Spinal cord (tissue), 10 donors: ENCODE data around the gene THOC5. TPM values are rescaled to one million over a fixed set of nuclear protein-coding genes. Genes with fewer than 3 reads are reported as not detected.
"Not testable (repeated sequence)": the region's sequence is repeated elsewhere in the genome, so short reads cannot be mapped to it uniquely, and the experiment has no call there.

Experiments used
- DNase-seq, 6 donors: peaks; one replicate each; pipeline versions ENCODE4 v3.0.0 to v3.0.0-alpha.2; 2013 to 2015; ENCODE audit warnings: low spot score in 6 of 6, low read depth in 4 of 6
- H3K27ac ChIP-seq: one replicate; pipeline ENCODE4 v1.5.1; 2013; ENCODE audit warnings: low read depth, low read length, control low read depth
- H3K27me3 ChIP-seq: one replicate; pipeline ENCODE4 v1.6.1; 2013; ENCODE audit warnings: low read length; ENCODE audit not compliant: control insufficient read depth, insufficient read depth
- H3K36me3 ChIP-seq: one replicate; pipeline ENCODE4 v1.6.1; 2013; ENCODE audit warnings: low read length; ENCODE audit not compliant: control insufficient read depth, insufficient read depth
- H3K4me1 ChIP-seq: one replicate; pipeline ENCODE4 v1.6.1; 2013; ENCODE audit warnings: low read length; ENCODE audit not compliant: control insufficient read depth, insufficient read depth
- H3K4me3 ChIP-seq: one replicate; pipeline ENCODE4 v1.5.1; 2013; ENCODE audit warnings: low read depth, low read length, control low read depth
- H3K9me3 ChIP-seq: one replicate; pipeline ENCODE4 v1.6.1; 2013; ENCODE audit warnings: low read length; ENCODE audit not compliant: control insufficient read depth, insufficient read depth
- WGBS: methylation state at CpG from one replicate; pipeline ENCODE4 v1.1.5; 2013; ENCODE audit warnings: missing lambda C conversion rate; ENCODE audit not compliant: insufficient coverage; 5-methylcytosine and 5-hydroxymethylcytosine counted together
- long read RNA-seq, 4 donors: transcript quantifications; one replicate each; lab custom pipeline, GENCODE V29; 2026
- polyA plus RNA-seq, 2 donors: library from polyadenylated mRNA; unstranded; fragments of 120-200 nt; gene quantifications; one replicate each; pipeline ENCODE4 v1.2.1, GENCODE V29; 2013; ENCODE audit not compliant: insufficient read length in 2 of 2
- total RNA-seq, 2 donors: library from RNA; depleted of rRNA in 1 of 2; stranded (reverse); fragments of 120-200 nt in 1 of 2; fragments of >200 nt in 1 of 2; gene quantifications; one replicate each; pipeline versions ENCODE4 v1.2.3 to v1.2.4, GENCODE V29; 2013 to 2014
- donor health status: healthy.

Gene THOC5
- total RNA-seq, result 10 to 100 TPM; 30.5 to 34.2 TPM
- polyA plus RNA-seq, result 10 to 100 TPM; 19.0 to 34.4 TPM
- long read RNA-seq, donor 1, full-length matches to known transcripts, result 5 of 5 reads
- long read RNA-seq, donor 1, partial matches to known transcripts, result 0 of 5 reads
- long read RNA-seq, donor 1, other reads (novel, unspliced or antisense), result 0 of 5 reads
- long read RNA-seq, donor 2, partial matches to known transcripts, result 0 of 2 reads
- long read RNA-seq, donor 2, other reads (novel, unspliced or antisense), result 0 of 2 reads
- long read RNA-seq, donor 3, full-length matches to known transcripts, result 1 of 1 reads
- long read RNA-seq, donor 3, partial matches to known transcripts, result 0 of 1 reads
- long read RNA-seq, donor 3, other reads (novel, unspliced or antisense), result 0 of 1 reads
- long read RNA-seq, donor 4, full-length matches to known transcripts, result 8 of 8 reads
- long read RNA-seq, donor 4, partial matches to known transcripts, result 0 of 8 reads
- long read RNA-seq, donor 4, other reads (novel, unspliced or antisense), result 0 of 8 reads

DNA sequence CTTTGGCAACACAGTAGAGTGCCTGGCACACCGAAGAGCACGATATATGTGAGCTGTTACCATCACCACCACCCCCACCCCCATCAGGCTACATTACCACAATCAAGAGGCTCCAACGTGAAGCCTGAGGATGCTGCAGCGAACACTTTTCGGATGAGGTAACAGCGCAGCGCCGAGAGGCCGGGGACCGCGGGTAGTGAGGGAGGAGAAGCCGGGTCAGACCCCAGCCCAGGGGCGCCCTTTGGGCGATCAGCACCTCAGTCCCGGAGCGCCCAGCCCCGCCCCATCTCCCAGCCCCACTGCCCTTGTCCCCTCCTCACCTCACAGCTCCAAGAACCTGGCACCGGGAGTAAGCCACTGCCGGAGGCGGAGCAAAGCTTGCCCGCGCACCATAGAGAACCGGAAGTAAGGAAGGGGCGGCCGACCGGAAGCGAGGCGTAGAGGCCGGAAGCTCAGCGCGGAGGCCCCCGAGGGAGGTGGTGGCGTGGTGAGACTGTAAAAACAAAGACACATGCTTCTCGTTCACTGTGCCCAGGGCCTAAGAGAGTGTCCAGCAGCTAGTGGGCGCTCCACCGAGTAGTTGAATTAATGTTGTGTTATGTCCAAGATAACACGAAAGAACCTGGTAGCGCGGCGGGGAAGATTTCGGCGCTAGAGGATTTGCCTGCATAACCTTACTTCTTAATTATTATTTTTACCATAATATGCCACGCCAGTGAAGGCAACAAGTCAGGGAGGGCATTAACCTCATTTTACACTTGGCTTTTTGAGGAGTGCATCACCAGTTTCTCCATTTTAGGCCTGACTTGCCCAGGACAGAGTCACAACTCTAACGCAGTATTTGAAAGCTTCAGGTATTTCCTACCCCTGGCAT lies at the start of gene THOC5:
TSS of gene THOC5 (minus strand) at position 407 of the 874 bp plus-strand sequence. CDS start 4,610 bp downstream, outside the sequence.
- no peaks in the 10 kb centered on the region for H3K9me3 ChIP-seq
- peak within 1 kb of the TSS; percentile 77 for H3K4me3 ChIP-seq
- peaks cover 10% of the 10 kb centered on the region for H3K4me1 ChIP-seq
- peaks cover 44% of the 10 kb centered on the region for H3K36me3 ChIP-seq
- H3K27ac ChIP-seq, result peak within 1 kb of the TSS; percentile 88
- no peaks in the 10 kb centered on the region for H3K27me3 ChIP-seq
- WGBS, result under 1% methylated on average over 34 of the region's 44 CpGs
- DNase-seq, result peak; percentile 81 to 99 (median 92)

DNA sequence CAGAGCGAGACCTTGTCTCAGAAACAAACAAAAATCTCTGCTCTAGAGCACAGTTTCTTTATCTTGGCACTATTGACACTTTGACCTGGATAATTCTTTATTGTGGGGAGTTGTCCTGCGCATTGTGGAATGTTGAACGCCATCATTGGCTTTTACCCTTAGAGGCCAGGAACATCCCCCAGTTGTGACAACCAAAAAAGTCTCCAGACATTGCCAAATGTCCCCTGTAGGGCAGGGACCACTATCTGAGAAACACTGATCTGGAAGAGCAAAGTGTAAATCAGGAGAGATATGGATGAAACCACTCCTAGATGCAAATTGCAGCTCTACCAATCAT lies 45.1 kb upstream of the THOC5 start:
- no peak overlapping the region for H3K27ac ChIP-seq
- WGBS, result no CpG with 5 or more reads among the region's 3 CpGs
- no peak for DNase-seq

DNA sequence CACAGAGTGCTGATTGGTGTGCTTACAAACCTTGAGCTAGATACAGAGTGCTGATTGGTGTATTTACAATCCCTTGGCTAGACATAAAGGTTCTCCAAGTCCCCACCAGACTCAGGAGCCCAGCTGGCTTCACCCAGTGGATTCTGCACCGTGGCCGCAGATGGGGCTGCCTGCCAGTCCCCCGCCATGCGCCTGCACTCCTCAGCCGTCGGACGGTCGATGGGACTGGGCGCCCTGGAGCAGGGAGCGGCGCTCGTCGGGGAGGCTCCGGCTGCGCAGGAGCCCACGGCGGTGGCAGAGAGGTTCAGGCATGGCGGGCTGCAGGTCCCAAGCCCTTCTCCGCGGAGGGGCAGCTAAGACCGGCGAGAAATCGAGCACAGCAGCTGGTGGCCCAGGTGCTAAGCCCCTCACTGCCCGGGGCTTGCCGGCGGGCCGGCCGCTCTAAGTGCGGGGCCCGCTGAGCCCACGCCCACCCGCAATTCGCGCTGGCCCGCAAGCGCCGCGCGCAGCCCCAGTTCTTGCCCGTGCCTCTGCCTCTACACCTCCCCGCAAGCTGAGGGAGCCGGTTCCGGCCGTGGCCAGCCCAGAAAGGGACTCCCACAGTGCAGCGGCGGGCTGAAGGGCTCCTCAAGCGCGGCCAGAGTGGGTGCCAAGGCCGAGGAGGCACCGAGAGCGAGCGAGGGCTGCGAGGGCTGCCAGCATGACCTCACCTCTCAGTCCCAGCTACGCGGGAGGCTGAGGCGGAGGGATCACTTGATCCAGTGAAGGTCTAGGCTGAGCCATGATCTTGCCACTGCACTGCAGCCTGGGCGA lies 44.5 kb upstream of the THOC5 start:
- WGBS, result 83% methylated on average over 56 of the region's 57 CpGs
- H3K4me3 ChIP-seq, H3K36me3 ChIP-seq: not testable (repeated sequence)

More for the DNA sequence above, 45.1 kb upstream of the THOC5 start:
- H3K9me3 ChIP-seq, result no peaks in the 10 kb centered on the region
- H3K27me3 ChIP-seq, result no peaks in the 10 kb centered on the region
- peaks cover 6% of the 10 kb centered on the region for H3K4me1 ChIP-seq
- H3K36me3 ChIP-seq, result no peaks in the 10 kb centered on the region
- no peak overlapping the region for H3K4me3 ChIP-seq

DNA sequence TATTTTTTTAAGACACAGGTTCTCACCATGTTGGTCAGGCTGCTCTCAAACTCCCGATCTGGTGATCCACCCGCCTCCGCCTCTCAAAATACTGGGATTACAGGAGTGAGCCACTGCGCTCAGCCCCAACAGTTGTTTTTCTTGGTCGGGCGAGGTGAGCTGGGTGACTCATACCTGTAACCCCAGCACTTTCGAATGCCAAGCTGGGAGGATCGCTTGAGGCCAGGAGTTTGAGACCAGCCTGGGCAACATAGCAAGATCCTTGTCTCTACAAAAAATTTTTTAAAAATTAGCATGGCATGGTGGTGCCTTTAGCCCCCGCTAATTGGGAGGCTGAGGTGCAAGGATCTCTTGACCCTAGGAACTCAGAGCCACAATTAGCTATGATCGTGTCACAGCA lies 42.9 kb upstream of the THOC5 start:
- no peak overlapping the region for H3K27ac ChIP-seq
- H3K9me3 ChIP-seq, result no peaks in the 10 kb centered on the region
- over 99% methylated on average over 8 of the region's 10 CpGs for WGBS
- H3K36me3 ChIP-seq, result no peaks in the 10 kb centered on the region
- H3K4me3 ChIP-seq, result no peak overlapping the region
- no peaks in the 10 kb centered on the region for H3K4me1 ChIP-seq
- no peaks in the 10 kb centered on the region for H3K27me3 ChIP-seq
- DNase-seq, result no peak

More for the DNA sequence above, 44.5 kb upstream of the THOC5 start:
- H3K27ac ChIP-seq, H3K27me3 ChIP-seq, H3K4me1 ChIP-seq, DNase-seq, H3K9me3 ChIP-seq: not testable (repeated sequence)

DNA sequence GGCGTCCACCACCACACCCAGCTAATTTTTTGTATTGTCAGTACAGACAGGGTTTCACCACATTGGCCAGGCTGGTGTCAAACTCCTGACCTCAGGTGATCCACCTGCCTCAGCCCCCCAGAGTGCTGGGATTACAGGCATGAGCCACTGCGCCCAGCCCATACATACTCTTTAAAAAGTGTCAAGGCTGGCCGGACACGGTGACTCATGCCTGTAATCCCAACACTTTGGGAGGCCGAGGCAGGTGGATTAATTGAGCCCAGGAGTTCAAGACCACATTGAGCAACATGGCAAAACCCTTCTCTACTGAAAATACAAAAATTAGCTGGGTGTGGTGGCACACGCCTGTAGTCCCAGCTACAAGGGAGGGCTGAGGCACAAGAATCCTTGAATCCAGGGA lies 40.9 kb upstream of the THOC5 start:
- not testable (repeated sequence) for H3K36me3 ChIP-seq, H3K4me3 ChIP-seq, H3K27me3 ChIP-seq, H3K4me1 ChIP-seq, H3K27ac ChIP-seq, DNase-seq, H3K9me3 ChIP-seq
- WGBS, result 88% methylated on average over 4 of the region's 6 CpGs

DNA sequence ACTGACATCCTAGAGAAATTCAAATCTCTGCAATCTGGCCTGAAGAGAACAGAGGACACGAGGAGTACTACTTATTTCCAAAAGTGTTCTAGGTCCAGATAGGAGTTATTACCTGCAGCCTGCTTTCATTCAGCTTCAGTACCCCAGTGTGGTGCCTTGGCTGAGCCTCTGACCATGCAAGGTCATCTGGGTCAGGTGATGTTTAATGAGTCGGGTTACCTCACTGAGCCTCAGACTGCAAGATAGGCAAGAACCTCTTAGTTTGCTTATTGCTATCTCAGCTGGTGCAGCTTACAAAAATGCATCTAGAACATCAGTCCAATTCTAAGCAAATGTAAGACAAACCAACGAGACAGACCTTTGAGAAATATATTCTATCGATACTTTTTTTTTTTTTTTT lies 40.4 kb upstream of the THOC5 start:
- no peaks in the 10 kb centered on the region for H3K4me1 ChIP-seq

DNA sequence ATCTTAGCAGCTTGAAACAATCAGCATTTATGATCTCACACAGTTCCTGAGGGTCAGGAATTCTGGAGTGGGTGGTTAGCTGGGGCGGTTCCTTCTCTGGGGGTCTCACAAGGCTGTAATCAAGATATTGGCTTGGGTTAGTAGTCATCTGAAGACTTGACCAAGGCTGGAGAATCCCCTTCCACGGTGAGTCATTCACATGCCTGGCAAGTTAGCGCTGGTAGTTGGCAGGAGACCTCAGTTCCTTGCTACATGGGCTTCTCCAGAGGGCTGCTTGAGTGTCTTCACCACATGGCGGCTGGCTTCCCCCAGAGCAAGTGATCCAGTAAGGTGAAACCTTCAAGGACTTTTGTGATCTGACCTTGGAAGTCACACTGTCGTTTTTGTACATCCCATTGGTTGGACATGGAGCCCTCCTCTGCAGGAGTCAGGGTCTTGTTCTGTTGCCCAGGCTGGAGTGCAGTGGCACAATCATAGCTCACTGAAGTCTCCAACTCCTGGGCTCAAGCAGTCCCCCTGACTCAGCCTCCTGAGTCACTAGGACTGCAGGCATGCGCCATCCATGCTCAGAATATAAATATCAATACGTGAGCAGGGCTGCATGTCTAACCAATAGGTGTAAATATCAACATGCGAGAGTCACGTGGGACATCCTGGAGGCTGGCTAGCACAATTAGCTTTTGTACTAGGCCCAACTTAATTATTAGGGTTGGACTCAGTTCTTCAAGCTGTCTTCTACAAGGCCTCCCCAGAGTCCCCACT lies 34.6 kb upstream of the THOC5 start:
- Histone ChIP-seq H3K4me3 (no peak overlapping the region), H3K9me3 (no peaks in the 10 kb centered on the region), H3K36me3 (no peaks in the 10 kb centered on the region), H3K27ac (no peak overlapping the region), H3K4me1 (no peaks in the 10 kb centered on the region), H3K27me3 (no peaks in the 10 kb centered on the region)
- no peak for DNase-seq
- WGBS, result 81% methylated on average over 8 of the region's 9 CpGs

More for the DNA sequence above, 40.4 kb upstream of the THOC5 start:
- Histone ChIP-seq H3K4me3 (no peak overlapping the region), H3K27ac (no peak overlapping the region), H3K36me3 (no peaks in the 10 kb centered on the region), H3K9me3 (no peaks in the 10 kb centered on the region), H3K27me3 (no peaks in the 10 kb centered on the region)
- DNase-seq, result no peak
- 100% methylated on average over 1 of the region's 4 CpGs for WGBS

DNA sequence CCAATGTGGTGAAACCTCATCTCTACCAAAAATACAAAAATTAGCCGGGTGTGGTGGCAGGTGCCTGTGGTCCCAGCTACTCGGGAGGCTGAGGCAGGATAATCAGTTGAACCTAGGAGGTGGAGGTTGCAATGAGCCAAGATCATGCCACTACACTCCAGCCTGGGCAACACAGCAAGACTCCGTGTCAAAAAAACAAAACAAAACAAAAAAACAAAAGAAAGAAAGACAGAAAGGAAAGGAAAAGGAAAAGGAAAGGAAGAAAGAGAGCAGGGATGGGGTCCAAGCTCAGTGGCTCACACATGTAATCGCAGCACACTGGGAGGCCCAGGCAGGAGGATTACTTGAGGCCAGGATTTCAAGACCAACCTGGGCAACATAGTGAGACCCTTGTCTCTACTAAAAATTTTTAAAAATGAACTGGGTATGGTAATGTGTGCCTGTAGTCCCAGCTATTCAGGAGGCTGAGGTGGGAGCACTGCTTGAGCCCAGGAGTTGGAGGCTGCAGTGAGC lies 32.7 kb upstream of the THOC5 start:
- no CpG with 5 or more reads among the region's 4 CpGs for WGBS
- H3K36me3 ChIP-seq, H3K27me3 ChIP-seq, H3K4me1 ChIP-seq, H3K9me3 ChIP-seq, DNase-seq, H3K4me3 ChIP-seq, H3K27ac ChIP-seq: not testable (repeated sequence)
